GM13976 (cell line): ENCODE measurements around the gene NUDT14.

Source experiments
- DNase-seq: peaks from one replicate; pipeline ENCODE4 v3.0.0; 2012; ENCODE audit warnings: low spot score
- in situ Hi-C: fragments of 300-500 bp; cut with MboI; formaldehyde crosslinking; loops from one replicate; pipeline ENCODE4 v1.12.0; 2022; ENCODE audit warnings: low sequenced_read_pairs, mixed read lengths, inconsistent platforms; ENCODE audit not compliant: unreplicated experiment
- TF ChIP-seq, protein P1 (sequence below): IDR thresholded peaks from 2 replicates; pipeline ENCODE4 v1.5.1; 2012; ENCODE audit warnings: borderline replicate concordance, mild to moderate bottlenecking; ENCODE audit not compliant: insufficient read depth; ENCODE audit errors: extremely low read depth, missing control alignments, control extremely low read depth

The NUDT14 gene

DNA sequence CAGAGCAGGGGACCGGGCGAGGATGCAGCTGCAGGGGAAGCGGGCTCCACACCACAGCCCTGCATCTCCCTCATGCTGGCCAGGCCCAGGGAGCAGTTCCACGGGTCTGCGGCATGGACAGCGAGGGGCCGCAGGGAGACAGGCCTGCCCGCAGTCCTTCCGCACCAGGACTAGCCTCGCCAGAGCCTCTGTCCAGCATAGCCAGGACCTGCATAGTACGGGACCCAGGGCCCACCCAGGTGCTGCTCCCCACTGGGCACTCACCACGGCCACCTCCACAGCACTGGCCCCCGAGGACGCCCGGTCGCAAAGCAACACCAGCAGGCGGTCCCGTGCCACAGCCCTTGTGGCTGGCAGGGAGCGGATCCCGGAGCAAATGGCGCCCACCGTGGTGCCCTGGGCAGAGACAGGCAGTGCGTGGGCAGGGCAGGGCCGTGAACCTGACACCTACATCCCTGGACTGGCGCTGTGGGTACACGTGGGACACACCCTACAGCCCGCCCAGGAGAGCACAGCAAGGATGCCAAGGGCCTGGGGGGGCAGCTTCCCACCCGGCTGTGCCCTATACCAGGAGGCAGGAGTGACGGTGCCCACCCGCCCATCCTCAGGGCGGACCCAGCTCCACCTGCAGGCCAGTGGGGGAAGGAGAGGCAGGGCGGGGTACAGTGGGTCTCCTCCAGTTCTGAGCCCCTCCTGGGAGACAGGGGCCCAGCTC, 36.3 kb downstream of the NUDT14 start:
- no peak for DNase-seq
- in situ Hi-C loops: no loop called here
- TF ChIP-seq, protein P1, sequence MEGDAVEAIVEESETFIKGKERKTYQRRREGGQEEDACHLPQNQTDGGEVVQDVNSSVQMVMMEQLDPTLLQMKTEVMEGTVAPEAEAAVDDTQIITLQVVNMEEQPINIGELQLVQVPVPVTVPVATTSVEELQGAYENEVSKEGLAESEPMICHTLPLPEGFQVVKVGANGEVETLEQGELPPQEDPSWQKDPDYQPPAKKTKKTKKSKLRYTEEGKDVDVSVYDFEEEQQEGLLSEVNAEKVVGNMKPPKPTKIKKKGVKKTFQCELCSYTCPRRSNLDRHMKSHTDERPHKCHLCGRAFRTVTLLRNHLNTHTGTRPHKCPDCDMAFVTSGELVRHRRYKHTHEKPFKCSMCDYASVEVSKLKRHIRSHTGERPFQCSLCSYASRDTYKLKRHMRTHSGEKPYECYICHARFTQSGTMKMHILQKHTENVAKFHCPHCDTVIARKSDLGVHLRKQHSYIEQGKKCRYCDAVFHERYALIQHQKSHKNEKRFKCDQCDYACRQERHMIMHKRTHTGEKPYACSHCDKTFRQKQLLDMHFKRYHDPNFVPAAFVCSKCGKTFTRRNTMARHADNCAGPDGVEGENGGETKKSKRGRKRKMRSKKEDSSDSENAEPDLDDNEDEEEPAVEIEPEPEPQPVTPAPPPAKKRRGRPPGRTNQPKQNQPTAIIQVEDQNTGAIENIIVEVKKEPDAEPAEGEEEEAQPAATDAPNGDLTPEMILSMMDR: no peak

DNA sequence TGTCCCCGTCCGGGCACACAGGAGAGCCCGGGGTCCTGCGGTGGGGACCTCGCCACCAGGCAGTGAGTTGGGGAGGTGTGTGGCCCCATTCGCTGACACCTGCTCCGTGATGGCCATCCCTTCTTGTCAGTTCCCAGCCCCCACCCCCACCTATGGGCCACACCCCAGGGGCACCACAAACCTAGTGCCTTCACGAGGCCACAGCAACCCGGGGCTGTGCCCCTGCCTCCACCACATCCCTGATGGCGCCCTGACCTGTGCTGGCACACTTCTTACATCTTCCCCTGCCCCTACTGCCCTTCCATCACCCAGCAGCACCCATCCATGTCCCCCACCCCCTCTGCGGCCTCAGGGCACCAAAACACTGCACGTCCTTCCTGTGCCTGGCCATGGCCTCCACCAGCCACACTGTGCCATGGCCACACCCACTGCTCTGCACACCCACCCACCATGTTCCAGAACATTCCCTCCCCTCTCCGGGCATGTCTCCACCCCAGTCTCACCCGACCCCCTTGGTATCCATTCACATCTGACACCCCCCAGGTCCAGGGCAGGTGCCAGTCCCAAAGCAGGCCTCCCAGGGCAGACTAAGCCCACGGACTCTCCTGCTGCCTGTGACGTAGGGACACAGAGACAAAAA, 37.0 kb downstream of the NUDT14 start:
- in situ Hi-C loops: no loop called here

DNA sequence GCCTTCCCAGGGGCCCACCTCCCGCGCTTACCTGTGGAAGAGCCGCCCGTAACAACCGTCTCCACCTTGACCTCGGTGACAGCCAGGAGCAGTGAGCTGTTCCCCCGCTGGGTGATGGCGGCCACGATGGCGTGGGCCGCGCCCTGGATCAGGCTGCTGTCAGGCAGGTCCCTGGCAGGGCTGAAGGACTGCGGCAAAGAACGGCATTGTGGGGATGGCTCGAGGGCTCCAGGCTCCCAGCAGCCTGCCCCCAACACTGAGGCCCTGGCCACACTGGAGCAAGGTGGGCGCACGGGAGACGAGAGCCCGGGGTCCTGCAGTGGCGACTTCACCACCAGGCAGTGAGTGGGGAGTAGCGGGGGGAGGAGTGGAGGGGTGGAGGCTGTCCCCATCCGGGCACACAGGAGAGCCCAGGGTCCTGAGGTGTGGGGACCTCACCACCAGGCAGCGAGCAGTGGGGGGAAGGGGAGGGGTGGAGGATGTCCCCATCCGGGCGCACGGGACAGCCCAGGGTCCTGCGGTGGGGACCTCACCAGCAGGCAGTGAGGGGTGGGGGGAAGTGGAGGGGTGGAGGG, 37.6 kb downstream of the NUDT14 start:
- TF ChIP-seq, protein P1: no peak
- no peak for DNase-seq
- in situ Hi-C loops: no loop called here

More for the DNA sequence above, 37.0 kb downstream of the NUDT14 start:
- DNase-seq: no peak
- TF ChIP-seq, protein P1: no peak

DNA sequence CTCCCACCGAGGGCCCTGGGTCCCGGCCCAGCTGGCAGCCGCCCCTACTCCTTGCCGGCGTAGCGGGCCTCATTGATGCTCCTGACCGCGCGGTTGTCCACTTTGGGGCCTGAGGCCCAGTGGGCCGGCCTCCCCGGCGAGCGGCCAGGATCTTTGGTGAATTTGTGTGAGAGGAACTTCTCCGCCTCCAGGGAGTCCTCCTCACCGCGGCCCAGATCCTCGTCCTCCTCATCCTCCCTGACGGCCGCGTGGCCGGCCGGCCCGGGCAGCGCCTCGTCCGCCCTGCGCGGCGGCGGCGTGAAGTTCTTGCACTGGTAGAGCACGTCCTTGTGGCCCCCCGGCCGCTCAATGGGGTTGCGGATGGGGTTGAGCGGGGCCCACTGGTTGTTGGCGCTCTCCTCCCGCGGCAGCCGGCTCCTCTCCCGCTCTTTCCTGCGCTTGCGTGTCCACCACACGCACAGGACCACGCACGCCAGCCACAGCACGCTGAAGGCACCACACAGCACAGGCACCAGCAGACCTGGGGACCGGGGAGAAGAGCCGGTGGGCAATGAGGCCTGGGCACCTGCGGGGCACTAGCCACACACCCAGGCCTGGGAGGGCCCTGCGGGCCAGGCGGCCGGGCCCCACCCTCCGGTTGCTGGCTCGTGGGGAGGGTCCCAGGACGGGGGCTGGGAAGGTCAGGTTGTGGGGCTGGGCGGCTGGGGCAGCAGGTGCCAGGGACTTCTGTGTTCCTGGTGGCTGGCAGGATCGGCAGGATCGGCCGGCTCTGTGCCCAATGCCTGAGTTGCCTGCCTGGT, 38.3 kb downstream of the NUDT14 start:
- in situ Hi-C loops: no loop called here
- DNase-seq: no peak
- TF ChIP-seq, protein P1: no peak

DNA sequence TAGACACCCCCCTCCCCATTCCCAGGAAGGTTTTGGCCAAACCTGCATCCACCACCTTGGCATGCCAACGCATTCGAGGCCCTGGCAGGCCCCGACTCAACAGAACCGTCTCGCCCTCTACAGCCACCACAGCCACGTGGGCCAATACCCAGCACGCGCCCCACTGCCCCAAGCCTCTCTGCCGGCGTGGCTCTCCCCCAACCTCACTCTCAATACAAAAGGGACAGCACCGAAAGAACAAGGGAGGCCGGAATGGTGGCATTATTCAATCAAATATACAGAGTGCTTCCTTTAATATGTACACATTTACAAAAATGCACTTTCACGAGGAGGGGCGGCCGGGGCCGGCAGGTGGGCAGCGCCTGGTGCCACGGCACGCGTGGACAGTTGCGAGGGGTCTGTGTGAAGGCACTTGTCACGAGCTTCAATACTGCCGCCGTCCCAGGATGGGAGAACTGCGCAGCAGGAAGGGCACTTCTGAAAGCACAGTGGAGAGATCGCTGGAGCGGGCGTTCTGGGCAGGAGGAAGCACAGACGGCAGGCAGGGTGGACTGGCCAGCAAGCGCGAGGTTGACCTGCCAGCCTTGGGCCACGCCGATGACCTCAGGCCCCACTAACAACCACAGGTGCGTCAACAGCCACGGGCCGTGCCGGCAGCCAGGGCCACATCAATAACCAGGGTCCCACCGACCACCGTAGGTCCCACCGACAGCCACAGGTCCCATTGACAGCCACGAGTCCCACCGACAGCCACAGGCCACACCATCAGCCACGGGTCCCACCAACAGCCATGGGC, 39.4 kb downstream of the NUDT14 start:
- in situ Hi-C loops: no loop called here
- DNase-seq: no peak
- TF ChIP-seq, protein P1: no peak
